ENCODE measurements around the gene ZNF580. TPM values are rescaled to one million over a fixed set of nuclear protein-coding genes. Genes with fewer than 3 reads are reported as not detected.

The ZNF580 gene
- total and polyA plus RNA-seq, 5 donors, result 18.7 to 32.0 (median 27.7) TPM

DNA sequence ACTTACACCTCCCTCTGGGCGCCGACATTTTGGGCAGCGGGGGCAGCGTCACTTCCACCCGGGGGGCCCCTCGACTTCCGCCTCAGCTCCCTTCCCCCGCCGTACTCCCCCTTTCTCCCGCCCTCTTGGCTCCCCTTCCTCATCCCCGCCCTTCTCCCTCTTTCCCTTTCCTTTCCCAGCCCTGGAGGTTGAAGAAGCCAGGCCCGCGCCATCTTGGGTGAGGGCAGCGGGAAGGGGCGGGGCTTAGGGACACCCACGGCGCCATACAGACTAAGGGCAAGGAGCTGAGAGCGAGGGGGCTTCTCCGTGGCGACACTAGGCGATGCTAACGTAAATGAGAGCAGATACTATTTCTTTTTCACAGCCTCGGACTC is 41.3 kb upstream of the ZNF580 start, which contains the start of gene FIZ1:
Gene FIZ1, minus strand, starts transcription at position 50 of the 374 bp plus-strand sequence. CDS start 1,652 bp downstream, outside the sequence.
- H3K9me3 ChIP-seq (ENCODE audit: control insufficient read depth, low read length), result no peaks in the 10 kb centered on the region
- peak; percentile 93 to 94 for ATAC-seq
- WGBS, result under 1% methylated on average over 23 of the region's 23 CpGs
- peak within 1 kb of the TSS; percentile 71 for H3K4me3 ChIP-seq (ENCODE audit: low read length)
- peak within 1 kb of the TSS; percentile 99 for H3K27ac ChIP-seq (ENCODE audit: low read length)
- intact Hi-C loops (cut with DNase I), result loop anchor here in 1 of 4 donors (10.0 kb wide), 1 partner anchor 85 kb away; no protein-coding TSS in a partner anchor
- no peaks in the 10 kb centered on the region for H3K4me1 ChIP-seq (ENCODE audit: control insufficient read depth, insufficient read depth, low read length)
- H3K27me3 ChIP-seq (ENCODE audit: control insufficient read depth, insufficient read depth), result no peaks in the 10 kb centered on the region
- peak; percentile 98 to 99 (median 99) for DNase-seq

DNA sequence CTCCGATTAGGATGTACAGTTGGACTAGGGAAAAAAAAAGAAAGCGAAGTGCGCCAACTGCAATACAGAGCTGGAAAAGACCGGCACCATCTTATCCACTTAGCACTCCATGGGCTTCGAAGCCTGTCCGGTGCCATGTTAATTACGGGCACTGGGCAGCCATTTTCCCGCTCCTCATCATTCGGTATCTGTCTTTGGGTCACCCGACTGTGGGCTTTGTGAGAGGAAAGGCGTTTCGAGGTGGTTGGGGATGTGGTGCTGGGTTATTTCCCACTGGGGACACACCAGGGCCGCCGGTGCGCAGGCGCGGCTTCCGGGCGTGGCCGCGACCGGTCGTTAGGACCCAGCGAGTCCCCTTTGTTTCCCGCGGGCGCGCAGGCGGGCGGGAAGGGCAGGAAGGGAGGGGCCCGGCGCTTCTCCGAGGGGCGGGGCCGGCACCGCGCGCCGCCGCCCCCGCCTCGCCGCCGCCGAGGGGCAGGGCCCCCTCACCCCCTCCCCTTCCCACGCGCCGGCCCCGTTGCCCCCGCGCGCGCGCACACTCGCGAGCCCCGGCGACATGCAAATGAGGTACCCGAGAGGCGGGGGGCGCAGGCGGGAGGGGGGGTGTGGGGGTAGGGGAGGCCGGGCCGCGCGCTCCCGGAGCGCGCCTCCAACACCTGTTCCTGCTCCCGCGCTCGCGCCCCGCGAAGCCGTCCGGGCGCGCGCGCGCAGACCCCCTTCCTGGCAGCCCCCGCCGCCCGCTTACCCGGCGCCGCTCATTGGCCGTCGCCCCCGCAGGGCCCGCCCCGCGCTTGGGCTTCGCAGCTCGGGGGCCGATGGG is 40.8 kb upstream of the ZNF580 start, which contains the start of gene ZNF524:
Gene ZNF524, plus strand, starts transcription at position 447 of the 820 bp plus-strand sequence. CDS start 1,825 bp downstream, outside the sequence.
- no peaks in the 10 kb centered on the region for H3K27me3 ChIP-seq (ENCODE audit: control insufficient read depth, insufficient read depth)
- peak; percentile 64 to 67 for ATAC-seq
- DNase-seq, result peak; percentile 88 to 95 (median 94)
- intact Hi-C loops (cut with DNase I), result loop anchor here in 2 of 4 donors (10.0 kb wide), 1 partner anchor 85 kb away; no protein-coding TSS in a partner anchor
- H3K4me3 ChIP-seq (ENCODE audit: low read length), result peak within 1 kb of the TSS; percentile 71
- no peaks in the 10 kb centered on the region for H3K4me1 ChIP-seq (ENCODE audit: control insufficient read depth, insufficient read depth, low read length)
- H3K27ac ChIP-seq (ENCODE audit: low read length), result peak within 1 kb of the TSS; percentile 99
- no peaks in the 10 kb centered on the region for H3K9me3 ChIP-seq (ENCODE audit: control insufficient read depth, low read length)
- under 1% methylated on average over 97 of the region's 97 CpGs for WGBS

DNA sequence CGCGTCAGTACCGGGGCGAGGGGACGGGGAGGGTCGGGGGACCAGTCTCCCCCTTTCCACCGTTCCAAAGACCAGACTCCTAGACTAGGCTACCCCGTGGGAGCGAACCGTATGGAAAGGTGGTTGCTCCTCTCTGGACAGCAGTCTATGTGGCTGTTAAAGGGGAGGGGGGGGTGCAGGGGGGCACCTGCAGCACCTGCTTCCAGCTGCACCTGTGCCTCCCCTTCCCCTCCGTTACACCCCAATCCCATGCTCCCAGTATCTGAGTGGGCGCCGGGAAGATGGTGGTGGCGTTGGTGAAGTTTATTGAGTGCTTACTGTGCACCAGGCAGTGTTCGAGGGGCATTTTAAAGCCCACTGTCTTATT is 40.2 kb upstream of the ZNF580 start:
- Histone ChIP-seq H3K27ac (ENCODE audit: low read length) (peak overlapping the region; percentile 76), H3K27me3 (ENCODE audit: control insufficient read depth, insufficient read depth) (no peaks in the 10 kb centered on the region), H3K9me3 (ENCODE audit: control insufficient read depth, low read length) (no peaks in the 10 kb centered on the region), H3K4me3 (ENCODE audit: low read length) (peak overlapping the region; percentile 71), H3K4me1 (ENCODE audit: control insufficient read depth, insufficient read depth, low read length) (no peaks in the 10 kb centered on the region)
- DNase-seq (no peak), ATAC-seq (no peak)
- 6% methylated on average over 15 of the region's 15 CpGs for WGBS
- intact Hi-C loops (cut with DNase I), result loop anchor here in 1 of 4 donors (10.0 kb wide), 1 partner anchor 86 kb away; no protein-coding TSS in a partner anchor

DNA sequence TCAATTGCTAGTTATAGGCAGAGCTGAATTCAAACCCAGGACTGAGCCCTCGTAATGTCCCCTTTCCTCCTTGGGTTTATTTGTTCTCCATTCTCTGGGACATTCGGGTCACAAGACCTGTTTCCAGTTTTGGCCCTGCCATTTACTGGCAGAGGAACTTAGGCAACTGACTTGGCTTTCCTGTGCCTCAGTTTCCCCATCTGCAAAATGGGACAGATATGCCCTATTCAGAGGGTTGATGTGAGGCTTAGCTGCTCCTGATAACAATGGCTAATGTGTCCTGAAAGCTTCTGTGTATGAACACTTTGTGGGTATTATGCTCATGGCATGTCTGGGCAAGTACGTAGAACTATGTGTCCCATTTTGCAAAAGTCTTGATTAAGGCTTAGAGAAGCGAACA is 39.7 kb upstream of the ZNF580 start:
- intact Hi-C loops (cut with DNase I), result loop anchor here in 1 of 4 donors (10.0 kb wide), 1 partner anchor 86 kb away; no protein-coding TSS in a partner anchor
- WGBS, result 72% methylated on average over 4 of the region's 4 CpGs
- no peak for ATAC-seq

DNA sequence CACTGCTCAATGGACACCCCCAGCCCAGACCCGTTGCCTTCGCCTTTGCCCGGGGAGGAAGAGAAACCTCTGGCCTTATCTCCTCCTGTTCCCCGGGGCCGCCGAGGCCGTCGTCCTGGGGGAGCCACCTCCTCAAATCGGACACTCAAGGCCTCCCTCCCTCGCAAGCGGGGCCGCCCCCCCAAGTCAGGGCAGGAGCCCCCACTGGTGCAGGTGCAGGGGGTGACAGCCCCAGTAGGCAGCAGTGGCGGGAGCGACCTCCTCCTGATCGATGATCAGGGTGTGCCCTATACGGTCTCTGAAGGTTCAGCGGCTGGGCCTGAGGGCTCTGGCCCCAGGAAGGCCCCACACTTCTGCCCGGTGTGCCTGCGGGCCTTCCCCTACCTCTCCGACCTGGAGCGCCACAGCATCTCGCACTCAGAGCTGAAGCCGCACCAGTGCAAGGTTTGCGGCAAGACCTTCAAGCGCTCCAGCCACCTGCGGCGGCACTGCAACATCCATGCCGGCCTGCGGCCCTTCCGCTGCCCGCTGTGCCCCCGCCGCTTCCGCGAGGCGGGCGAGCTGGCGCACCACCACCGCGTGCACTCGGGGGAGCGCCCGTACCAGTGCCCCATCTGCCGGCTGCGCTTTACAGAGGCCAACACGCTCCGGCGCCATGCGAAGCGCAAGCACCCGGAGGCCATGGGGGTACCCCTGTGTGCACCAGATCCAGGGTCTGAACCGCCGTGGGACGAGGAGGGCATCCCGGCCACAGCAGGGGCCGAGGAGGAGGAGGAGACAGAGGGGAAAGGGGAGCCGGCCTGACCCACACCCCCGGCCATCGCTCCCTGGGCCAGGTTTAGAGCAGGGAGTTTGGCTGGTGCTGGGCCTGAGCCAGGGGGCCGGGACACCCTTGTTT is 38.4 kb upstream of the ZNF580 start:
- peaks cover 3% of the 10 kb centered on the region for H3K4me1 ChIP-seq (ENCODE audit: control insufficient read depth, insufficient read depth, low read length)
- WGBS, result 90% methylated on average over 60 of the region's 60 CpGs
- intact Hi-C loops (cut with DNase I), result loop anchor here in 1 of 4 donors (10.0 kb wide), 1 partner anchor 88 kb away; no protein-coding TSS in a partner anchor
- DNase-seq (peak in 2 of 3 donors; percentile 38 to 74), ATAC-seq (no peak)
- H3K4me3 ChIP-seq (ENCODE audit: low read length), result no peak overlapping the region
- no peaks in the 10 kb centered on the region for H3K27me3 ChIP-seq (ENCODE audit: control insufficient read depth, insufficient read depth)
- no peak overlapping the region for H3K27ac ChIP-seq (ENCODE audit: low read length)
- H3K9me3 ChIP-seq (ENCODE audit: control insufficient read depth, low read length), result no peaks in the 10 kb centered on the region

More for the DNA sequence above, 39.7 kb upstream of the ZNF580 start:
- H3K27me3 ChIP-seq (ENCODE audit: control insufficient read depth, insufficient read depth), result no peaks in the 10 kb centered on the region
- peak overlapping the region; percentile 76 for H3K27ac ChIP-seq (ENCODE audit: low read length)
- peak overlapping the region; percentile 71 for H3K4me3 ChIP-seq (ENCODE audit: low read length)
- H3K9me3 ChIP-seq (ENCODE audit: control insufficient read depth, low read length), result no peaks in the 10 kb centered on the region
- DNase-seq, result no peak
- H3K4me1 ChIP-seq (ENCODE audit: control insufficient read depth, insufficient read depth, low read length), result no peaks in the 10 kb centered on the region

DNA sequence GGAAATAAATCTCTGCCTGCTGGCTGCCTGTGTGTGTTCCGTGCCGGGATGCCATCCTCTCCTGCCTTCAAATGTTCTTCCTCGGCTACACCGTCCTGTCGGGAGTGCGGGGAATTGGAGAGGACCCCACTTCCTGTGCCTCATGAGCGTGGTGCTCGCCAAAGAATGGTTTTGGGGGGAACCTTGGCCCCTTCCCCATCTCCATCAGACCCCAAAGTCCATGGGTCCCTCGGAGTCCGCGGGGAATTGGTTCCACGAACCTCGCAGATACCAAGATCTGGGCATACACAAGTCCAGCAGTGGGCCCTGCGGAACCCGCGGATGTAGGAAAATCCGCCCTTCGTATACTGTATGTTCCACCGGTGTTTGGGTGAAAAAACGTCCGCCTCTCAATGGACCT is 37.7 kb upstream of the ZNF580 start:
- H3K27ac ChIP-seq (ENCODE audit: low read length), result no peak overlapping the region
- ATAC-seq (no peak), DNase-seq (peak in 1 of 3 donors; percentile 58)
- H3K9me3 ChIP-seq (ENCODE audit: control insufficient read depth, low read length), result no peaks in the 10 kb centered on the region
- WGBS, result 85% methylated on average over 21 of the region's 21 CpGs
- no peaks in the 10 kb centered on the region for H3K27me3 ChIP-seq (ENCODE audit: control insufficient read depth, insufficient read depth)
- H3K4me3 ChIP-seq (ENCODE audit: low read length), result no peak overlapping the region
- intact Hi-C loops (cut with DNase I), result loop anchor here in 1 of 4 donors (10.0 kb wide), 1 partner anchor 88 kb away; no protein-coding TSS in a partner anchor
- H3K4me1 ChIP-seq (ENCODE audit: control insufficient read depth, insufficient read depth, low read length), result peaks cover 3% of the 10 kb centered on the region

DNA sequence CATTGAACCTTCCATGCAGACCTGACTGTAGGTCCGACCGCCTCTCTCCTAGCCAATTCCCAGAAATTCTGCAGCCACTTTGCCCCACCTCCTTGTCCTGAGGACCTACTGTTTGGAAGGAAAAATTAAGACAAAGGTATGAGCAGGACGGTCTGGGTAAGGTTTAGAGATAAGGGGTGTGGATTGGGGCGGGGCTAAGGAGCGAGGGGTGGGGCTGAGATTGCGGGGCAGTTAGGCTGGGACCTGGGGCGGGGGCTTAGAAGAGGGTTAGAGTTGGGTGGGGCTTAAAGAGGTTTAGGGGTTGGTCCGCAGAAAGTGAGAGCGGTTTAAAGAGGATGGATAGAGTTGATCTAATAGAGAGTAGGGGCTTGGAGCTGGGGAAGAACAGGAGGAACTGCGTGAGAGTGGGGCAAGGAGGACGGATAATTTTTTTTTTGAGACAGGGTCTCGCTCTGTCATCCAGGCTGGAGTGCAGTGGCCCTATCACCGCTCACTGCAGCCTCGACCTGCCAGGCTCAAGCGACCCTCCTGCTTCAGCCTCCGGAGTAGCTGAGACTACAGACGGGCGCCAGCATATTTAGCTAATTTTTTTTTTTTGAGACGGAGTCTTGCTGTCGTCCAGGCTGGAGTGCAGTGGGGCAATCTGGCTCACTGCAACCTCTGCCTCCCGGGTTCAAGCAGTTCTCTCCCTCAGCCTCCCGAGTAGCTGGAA is 37.1 kb upstream of the ZNF580 start:
- no peaks in the 10 kb centered on the region for H3K9me3 ChIP-seq (ENCODE audit: control insufficient read depth, low read length)
- DNase-seq, result peak in 1 of 3 donors; percentile 51
- no peaks in the 10 kb centered on the region for H3K27me3 ChIP-seq (ENCODE audit: control insufficient read depth, insufficient read depth)
- intact Hi-C loops (cut with DNase I), result loop anchor here in 1 of 4 donors (10.0 kb wide), 1 partner anchor 89 kb away; no protein-coding TSS in a partner anchor
- H3K4me3 ChIP-seq (ENCODE audit: low read length), result no peak overlapping the region
- WGBS, result 72% methylated on average over 22 of the region's 22 CpGs
- H3K27ac ChIP-seq (ENCODE audit: low read length), result no peak overlapping the region
- peaks cover 3% of the 10 kb centered on the region for H3K4me1 ChIP-seq (ENCODE audit: control insufficient read depth, insufficient read depth, low read length)
- no peak for ATAC-seq

DNA sequence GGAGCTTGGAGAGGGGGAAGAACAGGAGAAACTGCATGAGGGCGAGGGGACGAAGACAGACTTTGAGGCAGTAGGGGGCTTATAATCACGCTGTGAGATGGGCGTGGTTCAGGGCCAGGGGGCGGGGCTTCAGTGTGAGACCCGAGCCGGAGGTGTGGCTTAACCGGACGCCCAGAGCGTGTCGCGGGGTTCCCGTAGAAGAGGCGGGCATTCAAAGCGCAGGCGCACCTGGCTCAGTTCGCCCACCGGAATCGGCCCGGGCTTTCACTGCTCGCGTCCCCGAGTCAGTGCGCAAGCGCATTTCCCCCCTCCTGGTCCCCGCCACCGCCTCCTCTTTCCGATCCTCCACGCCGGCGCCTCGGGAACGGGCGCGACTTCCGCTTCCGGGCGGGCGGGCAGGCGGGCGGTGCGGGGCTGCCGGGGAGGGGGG is 35.6 kb upstream of the ZNF580 start:
- Histone ChIP-seq H3K9me3 (ENCODE audit: control insufficient read depth, low read length) (no peaks in the 10 kb centered on the region), H3K4me3 (ENCODE audit: low read length) (peak overlapping the region; percentile 75), H3K27ac (ENCODE audit: low read length) (peak overlapping the region; percentile 98), H3K4me1 (ENCODE audit: control insufficient read depth, insufficient read depth, low read length) (peaks cover 3% of the 10 kb centered on the region), H3K27me3 (ENCODE audit: control insufficient read depth, insufficient read depth) (no peaks in the 10 kb centered on the region)
- under 1% methylated on average over 43 of the region's 43 CpGs for WGBS
- intact Hi-C loops (cut with DNase I), result loop anchor here in 3 of 4 donors (5.0 to 10.0 kb wide), 2 partner anchors 88 to 90 kb away; no protein-coding TSS in a partner anchor
- peak; percentile 98 to 99 (median 99) for DNase-seq
- peak; percentile 84 to 85 for ATAC-seq

DNA sequence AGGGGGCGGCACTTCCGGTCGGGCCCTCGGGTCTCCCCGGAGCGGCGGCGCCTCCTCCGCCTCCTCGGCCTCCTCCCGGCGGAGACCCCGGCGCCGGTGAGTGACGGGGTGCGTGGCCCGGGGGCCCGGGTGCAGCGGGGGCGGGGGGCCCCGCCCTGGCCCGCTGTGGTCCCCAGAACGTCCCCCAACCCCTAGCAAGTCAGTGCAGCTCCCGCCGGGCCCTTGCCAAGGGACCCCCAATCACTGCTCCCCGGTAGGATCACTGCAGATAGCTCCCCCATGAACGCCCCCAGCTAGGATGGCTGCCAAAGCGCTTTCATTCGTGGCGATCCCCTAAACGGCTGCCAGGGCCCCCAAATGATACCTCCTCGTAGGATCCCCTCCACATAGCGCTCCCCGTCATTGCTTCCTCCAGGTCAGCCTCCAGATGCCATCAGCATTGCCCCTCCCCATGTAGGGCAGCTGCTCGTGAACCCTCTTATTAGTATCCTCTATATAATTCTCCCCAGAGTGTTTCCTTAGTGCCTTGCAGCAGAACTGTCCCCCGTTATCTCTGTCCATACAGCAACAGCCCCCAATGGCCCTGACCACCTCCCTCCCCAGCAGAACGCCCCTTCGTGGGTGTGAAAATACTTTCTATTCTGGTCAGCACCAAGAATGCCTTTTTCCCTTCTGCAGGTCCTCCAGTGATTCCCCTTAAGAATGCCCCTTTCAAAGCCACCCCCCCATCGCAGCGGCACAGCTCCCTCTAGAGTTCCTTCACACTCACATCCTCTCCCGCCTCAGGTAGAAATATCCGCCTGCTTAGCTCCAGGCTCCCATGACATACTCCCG is 34.9 kb upstream of the ZNF580 start, which contains the start of gene ZNF865:
Gene ZNF865, plus strand, starts transcription at position 11 of the 834 bp plus-strand sequence. CDS start 7,972 bp downstream, outside the sequence.
- intact Hi-C loops (cut with DNase I), result loop anchor here in 3 of 4 donors (5.0 to 10.0 kb wide), 2 partner anchors 89 to 91 kb away; no protein-coding TSS in a partner anchor
- Histone ChIP-seq H3K27ac (ENCODE audit: low read length) (peak within 1 kb of the TSS; percentile 98), H3K4me3 (ENCODE audit: low read length) (peak within 1 kb of the TSS; percentile 75), H3K27me3 (ENCODE audit: control insufficient read depth, insufficient read depth) (no peaks in the 10 kb centered on the region), H3K4me1 (ENCODE audit: control insufficient read depth, insufficient read depth, low read length) (peaks cover 7% of the 10 kb centered on the region), H3K9me3 (ENCODE audit: control insufficient read depth, low read length) (no peaks in the 10 kb centered on the region)
- WGBS, result under 1% methylated on average over 44 of the region's 44 CpGs
- DNase-seq, result peak; percentile 66 to 86 (median 84)
- ATAC-seq, result peak; percentile 36 to 39

Data from right cardiac atrium (tissue), 5 donors.